SK-N-MC (cell line): ENCODE data around the gene SLC31A2.

Experiments
- EZH2 ChIP-seq: fragments of 200-600 bp; sonication (generic); IDR thresholded peaks from one replicate; pipeline ENCODE4 v1.6.1; 2017; ENCODE audit warnings: antibody characterized with exemption
- POLR2AphosphoS5 ChIP-seq: IDR thresholded peaks from 2 replicates; pipeline ENCODE4 v1.6.1; 2012; ENCODE audit warnings: mild to moderate bottlenecking, low read depth, low read length, borderline replicate concordance

- TF ChIP-seq EZH2 (no peak), POLR2AphosphoS5 (no peak)
These were observed 55.1 kb downstream of the SLC31A2 start for GRCh38 chr9:113205861-113206260.
